KOPT-K1 (cell line): Measurements from ENCODE around the gene PWP1.

Source experiments
- H3K27ac ChIP-seq: fragments of 200-600 bp; sonication (generic); 2 replicates; pipeline ENCODE4 v1.5.1; 2016; ENCODE audit warnings: antibody characterized with exemption, mild to moderate bottlenecking, low read depth, low read length; ENCODE audit not compliant: poor library complexity, severe bottlenecking
- H3K36me3 ChIP-seq: fragments of 200-600 bp; sonication (generic); 2 replicates; pipeline ENCODE4 v1.5.1; 2017; ENCODE audit warnings: antibody characterized with exemption, mild to moderate bottlenecking, low read length, moderate library complexity; ENCODE audit not compliant: insufficient read depth
- H3K9me3 ChIP-seq: fragments of 200-600 bp; sonication (generic); 2 replicates; pipeline ENCODE4 v1.5.1; 2017; ENCODE audit warnings: antibody characterized with exemption, low read length, mild to moderate bottlenecking; ENCODE audit not compliant: insufficient read depth, poor library complexity, severe bottlenecking

The PWP1 gene

DNA sequence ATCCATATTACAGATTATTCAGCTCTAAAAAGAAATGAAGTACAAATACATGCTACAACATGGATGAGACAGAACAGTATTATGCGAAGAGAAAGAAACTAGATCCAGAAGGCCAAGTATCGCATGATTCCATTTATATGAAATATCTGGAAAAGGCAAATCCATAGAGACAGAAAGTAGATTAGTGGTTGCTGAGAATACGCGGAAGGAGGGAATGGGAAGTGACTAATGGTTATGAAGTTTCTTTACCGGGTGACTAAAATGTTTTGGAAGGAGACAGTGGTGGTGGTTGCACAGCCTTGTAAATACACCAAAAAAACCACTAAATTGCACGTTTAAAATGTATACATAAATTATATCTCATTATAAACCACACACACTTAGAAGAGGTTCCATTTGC, 62.9 kb downstream of the PWP1 start:
- Histone ChIP-seq H3K36me3 (peaks cover 100% of the 10 kb centered on the region), H3K27ac (no peak overlapping the region), H3K9me3 (no peaks in the 10 kb centered on the region)

DNA sequence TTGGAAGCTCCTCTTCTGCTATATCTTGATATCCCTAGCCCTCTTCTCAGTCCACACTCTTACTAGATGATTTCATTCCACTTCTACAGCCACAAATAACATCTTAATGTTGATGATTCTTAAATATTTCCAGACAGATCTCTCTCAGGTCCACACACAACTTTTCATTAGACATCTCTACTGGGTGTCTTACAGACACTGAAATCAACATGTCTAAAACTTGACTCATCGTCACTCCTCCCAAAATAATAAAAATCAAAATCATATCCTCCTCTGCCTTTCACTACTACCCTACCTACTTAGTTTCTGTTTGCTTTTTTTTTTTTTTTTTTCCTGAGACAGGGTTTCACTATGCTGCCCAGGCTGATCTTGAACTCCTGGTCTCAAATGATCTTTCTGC, 63.5 kb downstream of the PWP1 start:
- H3K36me3 ChIP-seq = peaks cover 100% of the 10 kb centered on the region
- H3K9me3 ChIP-seq = no peaks in the 10 kb centered on the region
- H3K27ac ChIP-seq = no peak overlapping the region

DNA sequence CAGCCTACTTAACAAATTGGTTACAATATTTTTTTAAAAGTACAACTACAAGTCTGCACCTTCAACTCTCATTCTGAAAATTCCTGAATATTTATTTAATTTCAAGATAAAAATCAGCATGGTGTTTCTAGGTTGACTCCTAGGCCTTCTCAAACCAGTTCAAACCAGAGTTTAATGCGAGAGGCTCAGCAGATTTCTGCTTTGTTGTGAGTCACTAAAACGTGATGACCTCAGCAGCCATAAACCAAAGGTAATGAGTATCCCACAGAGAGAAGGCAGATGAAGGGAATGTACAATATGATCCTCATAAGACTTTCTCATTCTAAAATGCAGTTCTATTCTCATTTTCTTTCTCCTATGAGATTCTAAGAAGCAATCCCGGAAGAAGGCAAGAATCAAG, 73.8 kb downstream of the PWP1 start:
- H3K36me3 ChIP-seq = peaks cover 47% of the 10 kb centered on the region
- no peak overlapping the region for H3K27ac ChIP-seq
- H3K9me3 ChIP-seq = no peaks in the 10 kb centered on the region

DNA sequence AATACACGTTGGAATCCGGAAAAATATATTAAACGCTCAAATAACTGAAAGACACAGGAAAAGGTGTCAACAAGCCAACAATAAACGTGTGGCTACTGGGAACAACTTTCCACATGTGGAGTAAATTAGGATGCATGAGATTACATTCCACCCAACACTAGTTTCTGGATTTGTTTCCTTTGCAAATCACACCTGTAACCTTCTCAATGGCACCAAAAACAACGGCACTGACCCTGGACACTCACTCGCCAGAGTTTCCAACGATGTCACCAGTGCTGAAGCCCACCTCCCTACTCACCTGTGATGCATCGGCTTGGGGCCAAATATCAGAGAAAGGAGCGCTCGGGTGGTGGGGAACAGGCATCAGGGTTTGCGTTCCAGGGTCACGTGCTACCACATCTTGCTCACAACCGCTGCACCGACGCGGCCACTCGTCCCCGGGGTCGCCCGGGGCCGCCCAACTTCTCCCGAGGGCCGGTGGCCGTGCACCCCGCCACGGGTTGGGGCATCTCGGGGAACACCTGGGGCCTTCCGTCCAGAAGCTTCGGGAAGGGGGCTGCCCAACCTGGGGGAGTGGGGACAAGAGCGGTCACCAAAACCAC, 74.7 kb downstream of the PWP1 start:
- Histone ChIP-seq H3K27ac (peak overlapping the region; percentile 66), H3K36me3 (peaks cover 38% of the 10 kb centered on the region), H3K9me3 (no peaks in the 10 kb centered on the region)

DNA sequence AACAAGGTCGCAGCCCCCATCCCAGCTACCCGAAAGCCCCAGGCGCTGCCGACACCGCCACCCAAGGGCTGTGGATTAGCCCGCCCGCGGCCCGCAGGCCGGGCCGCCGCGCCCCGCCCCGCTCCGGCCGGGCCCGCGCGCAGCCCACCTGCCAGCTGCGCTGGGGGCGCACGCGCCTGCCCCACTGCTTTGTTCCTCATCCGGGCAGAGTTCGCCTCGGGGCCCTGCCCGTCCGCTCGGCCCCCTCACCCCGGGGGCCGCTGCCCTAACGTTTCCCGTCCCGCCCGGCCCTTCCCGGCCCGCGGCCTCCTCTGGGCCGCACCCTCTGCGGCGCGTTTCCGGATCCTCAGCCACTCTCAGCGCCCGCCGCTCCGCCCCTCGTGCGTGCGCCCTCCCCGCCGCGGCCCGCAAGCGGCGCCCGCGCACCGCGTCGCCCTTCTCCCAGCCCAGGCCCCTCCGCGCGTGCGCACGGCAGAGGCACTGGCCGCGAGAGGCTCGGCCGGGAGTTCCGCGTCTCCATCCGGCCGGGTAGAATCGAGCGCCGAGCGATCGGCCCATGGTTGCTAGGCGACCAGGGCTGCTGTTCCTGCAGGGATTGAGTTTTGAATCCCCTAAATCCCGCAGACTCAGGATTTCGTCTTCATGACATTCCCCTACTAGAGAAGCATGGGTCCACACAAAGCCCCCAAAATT, 75.4 kb downstream of the PWP1 start, which contains the start of gene PRDM4:
Gene PRDM4 (minus strand): TSS at position 329 of the 693 bp plus-strand sequence. CDS start 622 bp downstream, outside the sequence.
- Histone ChIP-seq H3K9me3 (no peaks in the 10 kb centered on the region), H3K27ac (peak within 1 kb of the TSS; percentile 66), H3K36me3 (peaks cover 32% of the 10 kb centered on the region)

DNA sequence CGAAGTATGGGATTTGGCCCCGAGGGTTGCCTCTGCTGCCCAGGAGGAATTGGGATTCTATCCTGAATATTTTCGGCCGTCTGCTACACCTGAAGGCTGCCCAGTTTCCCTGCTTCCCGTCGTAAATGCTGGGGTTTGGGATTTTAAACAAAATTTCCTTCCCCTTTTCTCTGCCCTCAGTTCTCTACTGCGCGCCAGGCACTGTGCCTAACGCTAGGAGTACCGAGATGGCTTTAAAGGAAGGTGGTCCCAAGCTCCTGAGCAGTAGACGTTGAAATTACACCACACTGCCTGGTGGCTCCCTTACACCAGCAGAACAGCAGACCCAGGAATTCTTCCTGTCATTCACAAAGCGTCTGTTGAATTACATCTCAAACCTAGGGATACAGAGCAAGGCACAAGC, 75.9 kb downstream of the PWP1 start:
- H3K27ac ChIP-seq = peak overlapping the region; percentile 66

More for the DNA sequence above, 75.9 kb downstream of the PWP1 start:
- Histone ChIP-seq H3K36me3 (peaks cover 26% of the 10 kb centered on the region), H3K9me3 (no peaks in the 10 kb centered on the region)
